ENCODE results near the gene TCHP.
A peak's percentile ranks its signal among the peaks of the same experiment; 100 is the strongest.
"Not testable (repeated sequence)": the region's sequence is repeated elsewhere in the genome, so short reads cannot be mapped to it uniquely, and the experiment has no call there.

TCHP gene

DNA sequence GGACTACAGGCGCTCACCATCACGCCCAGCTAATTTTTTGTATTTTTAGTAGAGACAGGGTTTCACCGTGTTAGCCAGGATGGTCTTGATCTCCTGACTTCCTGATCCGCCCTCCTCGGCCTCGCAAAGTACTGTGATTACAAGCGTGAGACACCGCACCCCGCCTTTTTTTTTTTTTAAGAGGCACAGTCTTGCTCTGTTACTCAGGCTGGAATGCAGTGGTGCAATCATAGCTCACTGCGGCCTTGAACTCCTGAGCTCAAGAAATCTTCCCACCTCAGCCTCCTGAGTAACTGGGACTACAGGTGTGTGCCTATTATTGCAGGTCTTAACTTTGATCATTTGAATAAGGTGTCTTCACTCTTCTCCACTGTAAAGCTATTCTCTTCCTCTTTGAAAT is 14.5 kb upstream of the TCHP start:
- CTCF ChIA-PET = interaction anchor here (1.0 kb wide), 1 partner anchor 32 kb away, joined by 3 read pairs; no protein-coding TSS in a partner anchor
- no peak overlapping the region for H3K27ac Mint-ChIP-seq
- H3K36me3 Mint-ChIP-seq = peaks cover 4% of the 10 kb centered on the region
- no peaks in the 10 kb centered on the region for H3K9me3 Mint-ChIP-seq
- H3K4me3 Mint-ChIP-seq = no peak overlapping the region
- peaks cover 38% of the 10 kb centered on the region for H3K4me1 Mint-ChIP-seq
- H3K27me3 Mint-ChIP-seq = peaks cover 39% of the 10 kb centered on the region
- no peak for DNase-seq

DNA sequence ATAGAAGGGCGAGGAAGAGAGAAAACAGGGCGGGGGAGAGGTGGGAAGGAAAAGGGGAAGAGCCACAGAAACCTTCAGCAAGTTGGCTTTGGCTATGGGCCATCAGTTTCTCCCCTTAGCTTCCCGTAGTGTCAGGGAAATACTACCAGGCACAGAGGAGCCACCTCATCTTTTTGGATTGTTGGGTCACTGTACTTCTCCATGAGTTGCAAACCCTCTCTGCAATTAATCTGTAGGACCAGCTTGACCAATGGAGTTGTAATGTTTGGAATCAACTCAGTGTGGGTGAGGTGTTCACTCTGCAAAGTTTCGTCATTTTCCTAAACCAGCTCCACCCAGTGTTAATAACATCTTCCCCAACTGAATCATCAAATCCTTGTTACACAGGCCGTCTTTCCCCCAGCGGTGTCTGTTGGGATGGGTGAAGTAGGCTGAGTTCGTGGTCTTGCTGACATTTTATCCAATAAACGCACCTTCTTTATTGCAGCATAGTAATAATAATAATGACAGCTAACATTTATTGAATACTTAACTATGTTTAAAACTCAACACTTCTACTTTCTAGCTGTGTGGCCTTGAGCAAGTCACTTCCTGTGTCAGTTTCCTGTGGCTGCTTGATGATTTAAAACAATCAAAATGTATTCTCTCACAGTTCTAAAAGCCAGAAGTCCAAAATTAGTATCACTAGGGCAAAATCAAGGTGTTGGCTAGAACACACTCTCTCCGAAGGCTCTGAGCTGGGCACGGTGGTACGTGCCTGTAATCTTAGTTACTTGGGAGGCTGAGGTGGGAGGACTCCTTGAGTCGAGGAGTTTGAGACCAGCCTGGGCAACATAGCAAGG is 11.7 kb upstream of the TCHP start:
- Mint-ChIP-seq H3K27me3 (peaks cover 34% of the 10 kb centered on the region), H3K4me1 (peaks cover 49% of the 10 kb centered on the region), H3K9me3 (no peaks in the 10 kb centered on the region), H3K4me3 (peak overlapping the region; percentile 31), H3K36me3 (peaks cover 4% of the 10 kb centered on the region), H3K27ac (peak overlapping the region; percentile 99)
- peak; percentile 31 for DNase-seq
- CTCF ChIA-PET = interaction anchor here (1.0 to 1.4 kb wide), 3 partner anchors 12 to 43 kb away, joined by 3 to 7 read pairs (median 4); partner anchors contain the start of gene TCHP

DNA sequence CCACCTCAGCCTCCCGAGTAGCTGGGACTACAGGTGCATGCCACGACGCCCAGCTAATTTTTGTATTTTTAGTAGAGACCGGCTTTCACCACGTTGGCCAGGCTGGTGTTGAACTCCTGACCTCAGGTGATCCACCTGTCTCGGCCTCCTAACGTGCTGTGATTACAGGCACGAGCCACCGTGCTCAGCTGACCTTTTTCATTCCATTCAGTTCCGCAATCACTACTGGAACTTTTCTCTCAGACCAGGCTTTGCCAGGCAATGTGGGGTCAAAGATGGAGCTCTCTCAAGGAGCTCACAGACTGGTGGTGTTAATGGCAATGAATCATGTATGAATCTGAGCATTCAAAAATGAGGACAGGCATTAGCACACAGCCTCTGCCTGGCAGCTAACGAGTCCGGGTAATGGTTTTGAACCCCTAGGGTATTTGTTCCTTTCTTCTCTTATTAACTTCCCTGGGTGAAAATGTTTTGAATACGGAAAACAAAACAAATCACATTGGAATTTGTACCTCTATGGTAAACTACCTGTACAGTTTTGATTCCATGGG is 9.4 kb upstream of the TCHP start:
- no peak overlapping the region for H3K4me3 Mint-ChIP-seq
- peaks cover 12% of the 10 kb centered on the region for H3K27me3 Mint-ChIP-seq
- CTCF ChIA-PET = no interaction called here
- no peaks in the 10 kb centered on the region for H3K9me3 Mint-ChIP-seq
- no peak for DNase-seq
- H3K36me3 Mint-ChIP-seq = peaks cover 4% of the 10 kb centered on the region
- peaks cover 50% of the 10 kb centered on the region for H3K4me1 Mint-ChIP-seq
- H3K27ac Mint-ChIP-seq = no peak overlapping the region

DNA sequence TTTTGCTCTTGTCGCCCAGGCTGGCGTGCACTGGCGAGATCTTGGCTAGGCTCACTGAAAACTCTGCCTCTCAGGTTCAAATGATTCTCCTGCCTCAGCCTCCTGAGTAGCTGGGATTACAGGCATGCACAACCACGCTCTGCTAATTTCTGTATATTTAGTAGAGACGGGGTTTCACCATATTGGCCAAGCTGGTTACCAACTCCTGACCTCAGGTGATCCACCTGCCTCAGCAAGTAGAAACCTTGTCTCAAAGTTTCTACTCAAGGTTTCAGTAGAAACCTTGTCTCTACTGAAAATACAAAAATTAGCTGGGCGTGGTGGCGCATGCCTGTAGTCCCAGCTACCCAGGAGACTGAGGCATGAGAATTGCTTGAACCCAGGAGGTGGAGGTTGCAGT is 8.3 kb upstream of the TCHP start:
- CTCF ChIA-PET, H3K36me3 Mint-ChIP-seq, H3K4me3 Mint-ChIP-seq, H3K27ac Mint-ChIP-seq, H3K9me3 Mint-ChIP-seq, DNase-seq: not testable (repeated sequence)
- Mint-ChIP-seq H3K4me1 (peaks cover 50% of the 10 kb centered on the region), H3K27me3 (peaks cover 12% of the 10 kb centered on the region)

DNA sequence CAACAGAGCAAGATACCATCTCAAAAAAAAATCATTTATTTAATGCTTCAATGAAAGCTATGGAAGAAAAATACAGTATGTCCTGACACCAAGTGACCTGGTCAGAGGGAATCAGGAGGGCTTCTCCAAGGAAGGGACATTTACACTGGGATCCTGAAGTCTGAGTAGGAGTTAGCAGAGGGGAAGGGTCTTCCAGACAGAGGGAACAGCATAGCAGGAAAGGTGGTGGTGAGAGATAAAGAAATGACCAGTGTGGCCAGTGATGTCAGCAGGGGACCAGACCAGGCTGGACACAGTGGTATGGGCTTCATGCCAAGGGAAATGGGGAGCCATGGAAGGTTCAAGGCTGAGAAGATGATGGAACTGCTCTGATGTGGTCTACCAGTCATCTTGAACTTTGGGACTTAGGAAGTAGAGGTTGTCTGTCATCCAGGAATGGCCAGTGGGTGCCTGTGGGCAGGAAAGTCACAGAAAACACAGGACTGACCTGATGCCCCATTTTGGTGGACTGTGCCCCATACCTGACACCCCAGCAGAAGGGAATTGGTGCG is 7.8 kb upstream of the TCHP start:
- DNase-seq = no peak
- CTCF ChIA-PET = no interaction called here
- Mint-ChIP-seq H3K4me1 (peaks cover 50% of the 10 kb centered on the region), H3K4me3 (no peak overlapping the region), H3K27me3 (peaks cover 12% of the 10 kb centered on the region), H3K27ac (peak overlapping the region; percentile 76), H3K36me3 (peaks cover 4% of the 10 kb centered on the region), H3K9me3 (no peaks in the 10 kb centered on the region)

DNA sequence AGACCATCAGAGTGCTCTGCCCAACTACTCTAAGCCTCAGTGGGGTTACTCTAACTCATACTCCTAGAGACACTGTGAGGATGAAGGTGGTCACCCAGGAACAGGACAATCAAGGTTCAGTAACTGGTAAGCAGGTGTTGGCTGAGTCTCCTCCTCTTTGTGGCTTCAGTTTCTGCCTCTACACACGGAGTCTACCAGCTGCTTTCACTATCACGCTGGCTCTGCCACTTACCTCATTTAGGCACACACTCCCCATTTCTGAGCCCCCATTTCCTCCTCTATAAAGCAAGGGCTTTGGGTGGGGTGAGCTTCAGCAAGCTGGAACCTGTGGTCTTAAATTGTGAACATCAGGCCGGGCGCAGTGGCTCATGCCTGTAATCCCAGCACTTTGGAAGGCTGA is 7.3 kb upstream of the TCHP start:
- H3K4me1 Mint-ChIP-seq = peaks cover 45% of the 10 kb centered on the region
- H3K27me3 Mint-ChIP-seq = peaks cover 12% of the 10 kb centered on the region
- peak; percentile 37 for DNase-seq
- CTCF ChIA-PET = no interaction called here
- H3K4me3 Mint-ChIP-seq = no peak overlapping the region
- no peaks in the 10 kb centered on the region for H3K36me3 Mint-ChIP-seq
- peak overlapping the region; percentile 49 for H3K27ac Mint-ChIP-seq
- no peaks in the 10 kb centered on the region for H3K9me3 Mint-ChIP-seq

DNA sequence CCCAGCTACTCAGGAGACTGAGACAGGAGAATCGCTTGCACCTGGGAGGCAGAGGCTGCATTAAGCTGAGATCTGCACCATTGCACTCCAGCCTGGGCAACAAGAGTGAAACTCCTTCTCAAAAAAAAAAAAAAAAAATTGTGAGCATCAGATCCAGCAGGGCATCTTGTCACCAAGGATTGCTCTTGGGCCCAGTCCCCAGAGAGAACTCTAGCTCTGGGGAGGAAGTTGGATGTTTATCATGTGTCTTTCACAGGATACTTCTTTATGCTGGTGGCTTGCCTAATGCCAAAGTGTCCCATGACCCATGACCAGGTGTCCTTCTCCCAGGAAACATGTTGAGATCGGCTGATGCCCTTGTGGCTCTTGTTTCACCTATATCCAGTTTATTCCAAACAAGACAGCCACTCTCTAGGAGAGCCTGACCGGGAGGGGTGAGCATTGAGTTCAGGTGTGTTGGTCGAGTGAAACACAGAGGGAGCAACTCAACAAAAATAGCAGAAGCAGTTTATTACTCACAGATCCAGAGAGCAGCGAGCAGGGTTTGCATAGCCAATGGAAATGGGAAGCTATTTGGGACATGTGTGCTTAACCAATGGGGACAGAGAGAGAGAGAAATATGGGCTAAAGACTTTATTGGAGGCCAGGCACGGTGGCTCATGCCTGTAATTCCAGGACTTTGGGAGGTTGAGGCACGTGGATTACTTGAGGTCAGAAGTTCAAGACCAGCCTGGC is 6.6 kb upstream of the TCHP start:
- H3K9me3 Mint-ChIP-seq = no peaks in the 10 kb centered on the region
- no peaks in the 10 kb centered on the region for H3K36me3 Mint-ChIP-seq
- H3K4me1 Mint-ChIP-seq = peaks cover 38% of the 10 kb centered on the region
- H3K27me3 Mint-ChIP-seq = peaks cover 12% of the 10 kb centered on the region
- DNase-seq = no peak
- CTCF ChIA-PET = interaction anchor here (0.9 kb wide), 1 partner anchor 11 kb away, joined by 3 read pairs; no protein-coding TSS in a partner anchor
- H3K27ac Mint-ChIP-seq = no peak overlapping the region
- no peak overlapping the region for H3K4me3 Mint-ChIP-seq

DNA sequence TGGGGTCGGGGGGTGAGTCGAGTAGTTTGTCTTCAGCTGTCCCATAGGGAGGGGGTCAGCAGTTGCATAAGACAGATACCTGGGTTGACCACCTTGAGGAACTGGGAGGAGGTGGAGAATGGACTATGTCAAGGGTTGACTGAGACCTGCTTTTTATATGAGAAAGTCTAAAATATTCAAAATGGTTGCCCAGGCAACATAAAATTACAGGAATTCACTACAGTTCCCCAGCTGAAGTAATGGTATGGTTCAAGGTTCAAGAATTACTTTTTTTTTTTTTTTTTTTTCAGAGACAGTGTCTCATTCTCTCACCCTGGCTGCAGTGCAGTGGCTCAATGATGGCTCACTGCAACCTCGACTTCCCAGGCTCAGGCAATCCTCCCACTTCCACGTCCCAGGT is 5.1 kb upstream of the TCHP start:
- no peak overlapping the region for H3K4me3 Mint-ChIP-seq
- DNase-seq = no peak
- no peaks in the 10 kb centered on the region for H3K9me3 Mint-ChIP-seq
- H3K4me1 Mint-ChIP-seq = peaks cover 34% of the 10 kb centered on the region
- CTCF ChIA-PET = interaction anchor here (0.7 to 0.8 kb wide), 2 partner anchors 33 to 689 kb away, joined by 3 read pairs; no protein-coding TSS in a partner anchor
- H3K27me3 Mint-ChIP-seq = peaks cover 12% of the 10 kb centered on the region
- no peak overlapping the region for H3K27ac Mint-ChIP-seq
- H3K36me3 Mint-ChIP-seq = no peaks in the 10 kb centered on the region

DNA sequence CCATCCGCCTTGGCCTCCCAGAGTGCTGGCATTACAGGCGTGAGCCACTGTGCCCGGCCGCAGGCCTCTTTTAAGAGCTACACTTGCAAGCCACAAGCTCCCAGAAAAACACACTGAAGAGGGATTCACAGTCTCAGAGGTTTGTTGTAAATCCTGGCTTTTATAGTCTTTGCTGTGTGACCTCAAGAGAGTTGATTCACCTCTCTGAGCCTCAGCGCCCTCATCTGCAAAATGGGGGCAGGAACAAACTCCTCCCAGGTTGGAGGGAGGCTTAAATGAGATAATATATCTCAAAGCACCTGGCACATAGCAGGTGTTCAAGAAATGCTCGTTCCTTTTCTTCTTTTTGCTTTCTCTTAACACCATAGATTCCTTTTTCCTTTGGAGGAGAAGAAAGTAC is 3.9 kb upstream of the TCHP start:
- CTCF ChIA-PET = interaction anchor here (1.1 kb wide), 1 partner anchor 42 kb away, joined by 4 read pairs; no protein-coding TSS in a partner anchor
- no peak for DNase-seq
- H3K27ac Mint-ChIP-seq = no peak overlapping the region
- no peak overlapping the region for H3K4me3 Mint-ChIP-seq
- peaks cover 6% of the 10 kb centered on the region for H3K36me3 Mint-ChIP-seq
- peaks cover 36% of the 10 kb centered on the region for H3K4me1 Mint-ChIP-seq
- peaks cover 12% of the 10 kb centered on the region for H3K27me3 Mint-ChIP-seq
- no peaks in the 10 kb centered on the region for H3K9me3 Mint-ChIP-seq

DNA sequence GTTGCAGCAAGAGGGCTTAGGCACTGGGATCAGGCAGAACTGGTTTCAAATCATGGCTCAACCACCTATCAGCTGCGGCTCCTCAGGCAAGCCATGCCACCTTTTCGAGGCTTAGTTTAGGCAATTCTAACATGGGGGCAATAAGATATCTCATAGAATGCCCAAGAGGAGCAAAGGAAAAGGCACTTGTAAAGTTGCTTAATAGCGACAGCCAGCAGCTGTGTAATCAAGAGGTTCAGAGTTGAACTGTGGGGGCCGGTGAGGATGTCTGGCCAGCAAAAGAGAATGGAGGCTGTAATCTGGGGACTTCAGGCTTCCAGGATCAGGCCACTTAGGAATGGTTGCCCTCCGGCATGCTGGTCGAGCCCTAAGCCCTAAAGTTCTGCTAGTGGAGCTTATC is 3.0 kb upstream of the TCHP start:
- Mint-ChIP-seq H3K4me3 (no peak overlapping the region), H3K27me3 (peaks cover 8% of the 10 kb centered on the region)
- CTCF ChIA-PET = interaction anchor here (1.4 kb wide), 1 partner anchor 44 kb away, joined by 3 read pairs; no protein-coding TSS in a partner anchor

DNA sequence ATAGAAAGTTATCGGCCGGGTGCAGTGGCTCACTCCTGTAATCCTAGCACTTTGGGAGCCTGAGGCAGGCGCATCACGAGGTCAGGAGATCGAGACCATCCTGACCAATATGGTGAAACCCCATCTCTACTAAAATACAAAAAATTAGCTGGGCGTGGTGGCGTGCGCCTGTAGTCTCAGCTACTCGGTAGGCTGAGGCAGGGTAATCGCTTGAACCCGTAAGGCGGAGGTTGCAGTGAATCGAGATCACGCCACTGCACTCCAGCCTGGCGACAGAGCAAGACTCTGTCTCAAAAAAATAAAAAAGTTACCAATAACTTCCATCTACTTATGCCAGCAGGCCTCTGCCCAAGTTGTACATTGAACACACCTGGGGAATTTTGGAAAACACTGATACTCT is 729 bp upstream of the TCHP start:
- not testable (repeated sequence) for H3K9me3 Mint-ChIP-seq, H3K27me3 Mint-ChIP-seq, DNase-seq
- H3K4me1 Mint-ChIP-seq = peaks cover 30% of the 10 kb centered on the region
- peak overlapping the region; percentile 89 for H3K27ac Mint-ChIP-seq
- CTCF ChIA-PET = interaction anchor here (2.1 kb wide), 1 partner anchor 11 kb away, joined by 7 read pairs; no protein-coding TSS in a partner anchor
- peaks cover 17% of the 10 kb centered on the region for H3K36me3 Mint-ChIP-seq
- H3K4me3 Mint-ChIP-seq = peak overlapping the region; percentile 87

More for the DNA sequence above, 3.0 kb upstream of the TCHP start:
- H3K27ac Mint-ChIP-seq = no peak overlapping the region
- H3K9me3 Mint-ChIP-seq = no peaks in the 10 kb centered on the region
- peaks cover 42% of the 10 kb centered on the region for H3K4me1 Mint-ChIP-seq
- H3K36me3 Mint-ChIP-seq = peaks cover 9% of the 10 kb centered on the region
- no peak for DNase-seq

DNA sequence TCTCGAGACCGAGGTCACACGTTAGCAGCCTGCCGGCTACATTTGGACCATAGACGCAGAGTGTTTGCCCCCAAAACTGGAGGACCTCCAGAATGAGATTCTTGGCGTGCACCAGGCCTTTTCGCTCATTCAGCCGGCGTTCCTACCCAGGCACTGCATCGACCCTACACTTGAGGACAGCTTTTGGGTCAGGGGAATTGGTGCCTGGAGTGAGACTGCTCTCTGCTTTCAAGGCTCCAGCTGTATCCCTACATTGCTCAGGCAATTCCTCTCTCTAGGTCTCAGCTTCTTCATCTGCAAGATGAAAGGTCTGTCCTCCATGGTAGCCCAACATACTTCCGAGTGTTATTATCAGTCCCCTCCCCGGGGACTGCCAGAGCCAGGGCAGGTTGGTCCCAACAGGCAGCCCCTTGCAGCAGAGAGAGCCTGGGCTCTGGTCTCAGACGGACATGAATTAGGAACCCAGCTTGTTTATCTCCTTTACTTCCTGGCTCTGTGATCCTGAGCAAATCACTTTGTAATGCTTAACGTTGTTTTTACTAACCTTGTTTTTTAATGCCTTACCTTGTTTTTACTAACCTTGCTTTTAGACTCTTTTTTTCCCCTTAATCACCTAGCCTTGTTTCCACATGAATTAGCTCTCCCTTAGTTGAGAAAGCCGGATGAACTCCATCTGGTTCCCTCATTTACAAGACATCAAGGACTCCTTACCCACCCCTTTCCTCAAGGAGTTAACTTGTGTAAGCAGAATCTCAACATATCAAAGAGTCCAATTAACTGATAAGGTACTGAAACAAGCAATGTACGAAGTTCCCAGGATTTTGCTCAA is 892 bp downstream of the TCHP start:
- Mint-ChIP-seq H3K9me3 (no peaks in the 10 kb centered on the region), H3K36me3 (peaks cover 29% of the 10 kb centered on the region), H3K27me3 (no peaks in the 10 kb centered on the region), H3K4me1 (peaks cover 30% of the 10 kb centered on the region), H3K4me3 (peak overlapping the region; percentile 87), H3K27ac (peak overlapping the region; percentile 89)
- no peak for DNase-seq
- CTCF ChIA-PET = interaction anchor here (0.8 to 2.3 kb wide), 6 partner anchors 9 to 48 kb away, joined by 3 to 7 read pairs (median 4); no protein-coding TSS in a partner anchor

DNA sequence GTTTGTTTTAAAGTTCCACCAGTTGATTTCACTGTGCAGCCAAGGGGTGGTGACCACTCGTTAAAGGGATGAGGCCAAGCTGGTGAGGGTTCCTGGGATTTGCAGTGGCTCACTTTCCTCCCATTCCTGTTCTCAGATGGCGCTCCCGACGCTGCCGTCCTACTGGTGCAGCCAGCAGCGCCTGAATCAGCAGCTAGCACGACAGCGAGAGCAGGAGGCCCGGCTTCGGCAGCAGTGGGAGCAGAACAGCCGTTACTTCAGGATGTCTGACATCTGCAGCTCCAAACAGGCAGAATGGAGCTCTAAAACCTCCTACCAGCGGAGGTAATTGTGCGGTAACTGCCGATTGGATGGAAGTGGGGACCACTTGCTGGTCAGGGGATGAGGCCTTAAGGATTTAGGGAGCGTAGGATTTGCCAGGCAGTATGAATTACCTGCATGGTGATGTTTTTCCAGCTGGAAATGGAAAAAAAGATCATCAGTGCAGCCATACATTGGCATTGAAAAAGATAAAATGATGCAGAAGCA is 2.9 kb downstream of the TCHP start:
- DNase-seq = no peak
- Mint-ChIP-seq H3K27ac (no peak overlapping the region), H3K4me3 (no peak overlapping the region), H3K27me3 (no peaks in the 10 kb centered on the region), H3K4me1 (peaks cover 30% of the 10 kb centered on the region), H3K36me3 (peaks cover 46% of the 10 kb centered on the region), H3K9me3 (no peaks in the 10 kb centered on the region)
- CTCF ChIA-PET = interaction anchor here (1.2 kb wide), 1 partner anchor 49 kb away, joined by 3 read pairs; no protein-coding TSS in a partner anchor
